GM18507 (cell line): Measurements from ENCODE around the gene DNAAF1.
"Not testable (repeated sequence)": the region's sequence is repeated elsewhere in the genome, so short reads cannot be mapped to it uniquely, and the experiment has no call there.

Source experiments
- DNase-seq: peaks from one replicate; pipeline ENCODE4 v3.0.0; 2011; ENCODE audit warnings: low read depth; ENCODE audit not compliant: insufficient read length; ENCODE audit errors: extremely low spot score
- FAIRE-seq: peaks from 2 replicates; lab custom pipeline; 2011; peaks lifted over from hg19 to GRCh38; lab: Jason Lieb, UNC

The DNAAF1 gene

GRCh38 chr16:84198401-84198800, 53.3 kb downstream of the DNAAF1 start:
- FAIRE-seq (no peak), DNase-seq (no peak)

GRCh38 chr16:84199097-84199496, 54.0 kb downstream of the DNAAF1 start:
- no peak for FAIRE-seq
- no peak for DNase-seq

GRCh38 chr16:84199861-84200260, 54.8 kb downstream of the DNAAF1 start:
- no peak for DNase-seq
- no peak for FAIRE-seq

- DNase-seq, FAIRE-seq: not testable (repeated sequence)
These were observed 59.4 kb downstream of the DNAAF1 start for GRCh38 chr16:84204551-84204950.

- not testable (repeated sequence) for DNase-seq, FAIRE-seq
These were observed 60.0 kb downstream of the DNAAF1 start for GRCh38 chr16:84205123-84205522.

- DNase-seq, result no peak
- FAIRE-seq, result no peak
These were observed 61.0 kb downstream of the DNAAF1 start for GRCh38 chr16:84205976-84206691.

- FAIRE-seq, result no peak
- no peak for DNase-seq
These were observed 62.1 kb downstream of the DNAAF1 start for GRCh38 chr16:84207251-84207650.

GRCh38 chr16:84207879-84208278, 62.8 kb downstream of the DNAAF1 start:
- DNase-seq (no peak), FAIRE-seq (no peak)

- FAIRE-seq, result no peak
These were observed 64.9 kb downstream of the DNAAF1 start for GRCh38 chr16:84209989-84210388.

GRCh38 chr16:84212154-84212553, 67.0 kb downstream of the DNAAF1 start:
- FAIRE-seq, result no peak
- no peak for DNase-seq

More at GRCh38 chr16:84209989-84210388, 64.9 kb downstream of the DNAAF1 start:
- DNase-seq, result no peak

GRCh38 chr16:84212631-84213030, 67.5 kb downstream of the DNAAF1 start:
- no peak for FAIRE-seq
- DNase-seq, result no peak

GRCh38 chr16:84214451-84215066, 69.5 kb downstream of the DNAAF1 start:
- DNase-seq, result no peak
- no peak for FAIRE-seq

GRCh38 chr16:84215531-84215930, 70.4 kb downstream of the DNAAF1 start:
- no peak for FAIRE-seq
- no peak for DNase-seq

- not testable (repeated sequence) for FAIRE-seq, DNase-seq
These were observed 71.0 kb downstream of the DNAAF1 start for GRCh38 chr16:84216144-84216543.

GRCh38 chr16:84218176-84218823, 73.2 kb downstream of the DNAAF1 start:
- DNase-seq (no peak), FAIRE-seq (no peak)

GRCh38 chr16:84218956-84219355, 73.8 kb downstream of the DNAAF1 start:
- FAIRE-seq, result no peak
- no peak for DNase-seq

GRCh38 chr16:84220851-84221250, 75.7 kb downstream of the DNAAF1 start:
- no peak for DNase-seq
- FAIRE-seq, result no peak

- FAIRE-seq, result no peak
- DNase-seq, result no peak
These were observed 78.3 kb downstream of the DNAAF1 start for GRCh38 chr16:84223456-84223855.

- DNase-seq, result no peak
- no peak for FAIRE-seq
These were observed 79.4 kb downstream of the DNAAF1 start for GRCh38 chr16:84224554-84224953.

- no peak for FAIRE-seq
- DNase-seq, result no peak
These were observed 80.0 kb downstream of the DNAAF1 start for GRCh38 chr16:84225126-84225525.

- FAIRE-seq (no peak), DNase-seq (no peak)
These were observed 80.5 kb downstream of the DNAAF1 start for GRCh38 chr16:84225571-84225970.
